K562 (cell line): ENCODE measurements around the gene CAMK1D. TPM values are rescaled to one million over a fixed set of nuclear protein-coding genes. Genes with fewer than 3 reads are reported as not detected.

Source experiments
- ATAC-seq: fragments of 200-7000 bp; cut with Tn5 transposase; 3 replicates; pipeline ENCODE4 v1.9.1; 2020; ENCODE audit warnings: moderate library complexity
- BruUV-seq: library from RNA; stranded (reverse); fragments of 400-500 nt; replicated peaks from 2 replicates; lab custom pipeline; 2021; lab: Mats Ljungman, UMichigan
- CTCF ChIA-PET: fragments of 300-600 bp; formaldehyde crosslinking; extraction: SDS; loops from one replicate; lab custom pipeline; 2021; ENCODE audit warnings: low intra/inter-chr PET ratio; lab: Yijun Ruan, JAX
- POLR2A ChIA-PET: fragments of 300-600, 350-650 bp; sonication (Branson Sonifier 250); formaldehyde crosslinking; extraction: SDS; loops from one replicate; lab custom pipeline; 2021; ENCODE audit warnings: antibody characterized with exemption, inconsistent platforms; lab: Yijun Ruan, JAX
- DNase-seq, 4 experiments: peaks; one replicate each; pipeline versions ENCODE4 v3.0.0 to v3.0.0-alpha.2; 2011 to 2018; ENCODE audit warnings: low spot score in 3 of 4, mixed read lengths in 3 of 4; ENCODE audit errors: extremely low read depth in 1 of 4
- FAIRE-seq: peaks from 2 replicates; lab custom pipeline; 2011; peaks lifted over from hg19 to GRCh38; lab: Jason Lieb, UNC
- H2AFZ ChIP-seq: 2 replicates; pipeline ENCODE4 v1.6.0; 2011; ENCODE audit warnings: low read depth, low read length, control low read depth, inconsistent platforms
- H3K27ac ChIP-seq: fragments of 200-600 bp; 3 replicates; pipeline ENCODE4 v1.8.0; 2011; ENCODE audit warnings: low read depth, mild to moderate bottlenecking, control low read depth, inconsistent platforms, low read length, moderate library complexity, mixed read lengths; ENCODE audit errors: extremely low read depth
- H3K27me3 ChIP-seq, 2 experiments: fragments of 300-600 bp in 1 of 2; 2 replicates in 1 of 2; 3 replicates in 1 of 2; pipeline versions ENCODE4 v1.6.0 to v1.8.0; 2011; ENCODE audit warnings: inconsistent platforms in 2 of 2, low read length in 2 of 2, mild to moderate bottlenecking in 1 of 2, mixed read lengths in 1 of 2, moderate library complexity in 1 of 2; ENCODE audit not compliant: control insufficient read depth in 2 of 2, insufficient read depth in 2 of 2
- H3K36me3 ChIP-seq: fragments of 300-600 bp; 3 replicates; pipeline ENCODE4 v1.8.0; 2011; ENCODE audit warnings: mild to moderate bottlenecking, low read length, inconsistent platforms; ENCODE audit not compliant: control insufficient read depth, insufficient read depth
- H3K4me1 ChIP-seq, 2 experiments: fragments of 200-600 bp in 1 of 2; replicated peaks in 1 of 2; 2 replicates in 1 of 2; 3 replicates in 1 of 2; pipeline versions ENCODE4 v1.5.1 to v1.8.0; 2011; ENCODE audit warnings: inconsistent platforms in 2 of 2, low read length in 2 of 2, mild to moderate bottlenecking in 1 of 2, mixed read lengths in 1 of 2, moderate library complexity in 1 of 2; ENCODE audit not compliant: control insufficient read depth in 2 of 2, insufficient read depth in 2 of 2
- H3K4me2 ChIP-seq: 2 replicates; pipeline ENCODE4 v1.6.1; 2011; ENCODE audit warnings: low read length, control low read depth, inconsistent platforms, mixed read lengths; ENCODE audit not compliant: insufficient read depth
- H3K4me3 ChIP-seq: fragments of 200-600 bp; sonication (generic), shearing (Covaris generic); 2 replicates; pipeline ENCODE4 v1.5.1; 2016; ENCODE audit warnings: control low read depth, inconsistent platforms
- H3K79me2 ChIP-seq: fragments of 200-600 bp; 3 replicates; pipeline ENCODE4 v1.8.0; 2011; ENCODE audit warnings: low read length, inconsistent platforms; ENCODE audit not compliant: control insufficient read depth, insufficient read depth
- H3K9ac ChIP-seq, 2 experiments: 2 replicates each; pipeline versions ENCODE4 v1.6.0 to v1.6.1; 2011; ENCODE audit warnings: low read depth in 2 of 2, low read length in 2 of 2, control low read depth in 1 of 2, inconsistent platforms in 1 of 2, mild to moderate bottlenecking in 1 of 2, mixed read lengths in 1 of 2; ENCODE audit not compliant: insufficient read depth in 1 of 2
- H3K9me1 ChIP-seq: one replicate; pipeline ENCODE4 v1.6.0; 2011; ENCODE audit warnings: inconsistent platforms, mild to moderate bottlenecking, low read length, moderate library complexity; ENCODE audit not compliant: control insufficient read depth, insufficient read depth
- H3K9me3 ChIP-seq: replicated peaks from 2 replicates; pipeline ENCODE4 v1.5.1; 2011; ENCODE audit warnings: low read depth, low read length, inconsistent platforms; ENCODE audit not compliant: control insufficient read depth, insufficient read depth
- H4K20me1 ChIP-seq: replicated peaks from 2 replicates; pipeline ENCODE4 v1.6.1; 2011; ENCODE audit warnings: low read length, inconsistent platforms, mixed read lengths; ENCODE audit not compliant: control insufficient read depth, insufficient read depth
- CCAR2 ChIP-seq: fragments of 200-400 bp; formaldehyde crosslinking; IDR thresholded peaks from 2 replicates; pipeline ENCODE4 v1.6.1; 2017; ENCODE audit warnings: mild to moderate bottlenecking, low read depth, low read length
- FUS ChIP-seq: fragments of 200-400 bp; formaldehyde crosslinking; optimal IDR thresholded peaks from 2 replicates; pipeline ENCODE3; 2017; ENCODE audit warnings: low read depth, low read length
- MIER1 ChIP-seq: fragments of 450-650 bp; IDR thresholded peaks from 2 replicates; pipeline ENCODE4 v1.6.1; 2016; ENCODE audit warnings: antibody characterized with exemption, mild to moderate bottlenecking, low read depth
- NFXL1 ChIP-seq: fragments of 450-650 bp; formaldehyde crosslinking; IDR thresholded peaks from 2 replicates; pipeline ENCODE4 v1.4.0; 2021; ENCODE audit warnings: mild to moderate bottlenecking
- SMAD3 ChIP-seq: fragments of 450-650 bp; formaldehyde crosslinking; conservative IDR thresholded peaks from 2 replicates; pipeline ENCODE4 v1.4.0; 2020; ENCODE audit warnings: mild to moderate bottlenecking
- TCFL5 ChIP-seq: fragments of 250-450 bp; sonication (Bioruptor Pico); conservative IDR thresholded peaks from 2 replicates; pipeline ENCODE4 v1.6.1; 2021; ENCODE audit warnings: mild to moderate bottlenecking, moderate library complexity, matching md5 sums
- TOE1 ChIP-seq, 2 experiments: fragments of 450-650 bp in 1 of 2; sonication (generic) in 1 of 2; formaldehyde crosslinking in 1 of 2; IDR thresholded peaks; 2 replicates each; pipeline versions ENCODE4 v1.7.1 to v1.8.0; 2016 to 2022; ENCODE audit warnings: borderline replicate concordance in 2 of 2, mild to moderate bottlenecking in 2 of 2, antibody characterized with exemption in 1 of 2, inconsistent platforms in 1 of 2, low read depth in 1 of 2, missing genetic modification reagents in 1 of 2, moderate library complexity in 1 of 2
- ZKSCAN1 ChIP-seq: fragments of 150-350 bp; IDR thresholded peaks from 2 replicates; pipeline ENCODE4 v1.6.1; 2016; ENCODE audit warnings: low read depth, low read length
- ZNF224 ChIP-seq: sonication (generic); formaldehyde crosslinking; IDR thresholded peaks from 2 replicates; pipeline ENCODE4 v1.8.0; 2022; ENCODE audit warnings: mild to moderate bottlenecking, missing genetic modification reagents
- ZNF274 ChIP-seq: IDR thresholded peaks from 2 replicates; pipeline ENCODE4 v1.6.1; 2011; ENCODE audit warnings: low read depth, mild to moderate bottlenecking, low read length, moderate library complexity, borderline replicate concordance
- ZNF445 ChIP-seq: fragments of 250-450 bp; sonication (Bioruptor Pico); IDR thresholded peaks from 2 replicates; pipeline ENCODE4 v1.4.0; 2020; ENCODE audit warnings: low read depth, mild to moderate bottlenecking, moderate library complexity
- ZNF696 ChIP-seq: fragments of 250-450 bp; sonication (Bioruptor Pico); conservative IDR thresholded peaks from 2 replicates; pipeline ENCODE4 v1.4.0; 2020; ENCODE audit warnings: mild to moderate bottlenecking, moderate library complexity
- WGBS: fragments of 100-300 bp; shearing (Covaris generic); methylation state at CpG from one replicate; pipeline ENCODE4 v1.1.6; 2016; ENCODE audit warnings: low coverage, mixed read lengths; ENCODE audit not compliant: insufficient coverage; ENCODE audit errors: missing lambda C conversion rate; 5-methylcytosine and 5-hydroxymethylcytosine counted together
- in situ Hi-C: fragments of 300-500 bp; cut with MboI; formaldehyde crosslinking; loops from 4 replicates; pipeline ENCODE4 v1.15.0; 2018; ENCODE audit warnings: inconsistent platforms, mixed read lengths
- intact Hi-C: fragments of 100-400 bp; cut with micrococcal nuclease; formaldehyde crosslinking; loops from 2 replicates; pipeline ENCODE4 v1.14.2; 2022
- polyA plus RNA-seq, 8 experiments: library from polyadenylated mRNA; depleted of rRNA in 4 of 8; stranded (reverse) in 5 of 8; unstranded in 3 of 8; fragments of >200 nt; fragmentation: Nextera tagmentation in 2 of 8; fragmentation: Illumina TruSeq in 1 of 8; extraction: Ambion mirVana in 2 of 8; extraction: Trizol in 1 of 8; gene quantifications; 2 replicates each; pipeline versions ENCODE4 v1.2.1 to v1.2.3, GENCODE V29; 2011 to 2014; ENCODE audit warnings: inconsistent platforms in 1 of 8, missing spikeins in 1 of 8
- total RNA-seq, 7 experiments: library from RNA; depleted of rRNA in 6 of 7; stranded (reverse); fragments of >200 nt in 6 of 7; fragmentation: Illumina TruSeq in 2 of 7; extraction: Trizol in 2 of 7; gene quantifications; 2 replicates each; pipeline versions ENCODE4 v1.2.1 to v1.2.3, GENCODE V29; 2011 to 2021; ENCODE audit warnings: low replicate concordance in 1 of 7
- TF ChIP-seq, protein P1 (sequence below): fragments of 450-650 bp; formaldehyde crosslinking; IDR thresholded peaks from 2 replicates; pipeline ENCODE4 v1.4.0; 2022; ENCODE audit warnings: missing genetic modification characterization
- TF ChIP-seq, protein P2 (sequence below): fragments of 450-650 bp; IDR thresholded peaks from 2 replicates; pipeline ENCODE4 v1.6.1; 2017; ENCODE audit warnings: antibody characterized with exemption
- TF ChIP-seq, protein P3 (sequence below): fragments of 250-450 bp; sonication (Bioruptor Pico); IDR thresholded peaks from 2 replicates; pipeline ENCODE4 v1.8.0; 2021; ENCODE audit warnings: moderate library complexity, mild to moderate bottlenecking, inconsistent platforms
- TF ChIP-seq, protein P4 (sequence below): IDR thresholded peaks from 2 replicates; pipeline ENCODE4 v1.6.1; 2011; ENCODE audit not compliant: insufficient read length; ENCODE audit errors: extremely low read depth
- TF ChIP-seq, protein P5 (sequence below): sonication (generic); formaldehyde crosslinking; IDR thresholded peaks from 2 replicates; pipeline ENCODE4 v1.9.0; 2022; ENCODE audit warnings: mild to moderate bottlenecking, missing genetic modification reagents

CAMK1D gene
- total and polyA plus RNA-seq, 9 of the 15 experiments (the other 6 are each of a cell fraction or from before 2014, with no cell fraction given): 0.12 to 0.24 (median 0.20) TPM; not detected in 5

DNA sequence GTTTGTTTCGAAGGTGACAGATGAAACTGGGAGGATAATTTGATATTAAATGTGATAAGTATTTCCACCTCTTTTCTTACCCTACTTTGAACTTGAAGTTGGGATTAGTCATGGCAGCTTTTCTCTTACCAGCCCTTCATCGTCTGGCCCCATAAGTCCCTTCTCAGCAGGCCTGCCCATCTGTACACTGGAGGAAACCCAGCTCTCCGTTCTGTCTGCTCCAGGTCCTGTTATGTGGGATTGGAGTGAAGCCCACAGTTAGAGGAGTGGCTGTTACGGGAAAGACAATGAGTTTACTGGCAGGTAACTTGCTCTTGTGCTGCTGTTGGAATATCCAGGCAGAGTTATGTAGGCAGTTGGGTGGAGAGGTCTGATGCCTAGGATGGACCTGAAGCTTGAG, 127.3 kb downstream of the CAMK1D start:
- H3K27ac ChIP-seq: no peak overlapping the region
- no peak overlapping the region for H3K4me2 ChIP-seq
- H3K79me2 ChIP-seq: no peaks in the 10 kb centered on the region
- CTCF ChIA-PET: no interaction called here
- no peak overlapping the region for H2AFZ ChIP-seq
- POLR2A ChIA-PET: interaction anchor here (0.6 to 0.9 kb wide), 2 partner anchors 146 to 255 kb away, joined by 3 to 4 read pairs; no protein-coding TSS in a partner anchor
- intact Hi-C loops (no loop called here), in situ Hi-C loops (no loop called here)
- no TSS peak for BruUV-seq
- H3K9me1 ChIP-seq: no peaks in the 10 kb centered on the region
- no peaks in the 10 kb centered on the region for H3K36me3 ChIP-seq
- no peak for ATAC-seq
- no peaks in the 10 kb centered on the region for H3K4me1 ChIP-seq
- no peaks in the 10 kb centered on the region for H3K9me3 ChIP-seq
- H3K9ac ChIP-seq: no peak overlapping the region
- no peak overlapping the region for H3K4me3 ChIP-seq
- WGBS: 2% methylated on average over 4 of the region's 4 CpGs
- H3K27me3 ChIP-seq: peaks cover 8 to 55% of the 10 kb centered on the region in 2 experiments
- no peak for DNase-seq
- no peak for FAIRE-seq
- no peaks in the 10 kb centered on the region for H4K20me1 ChIP-seq
- TF ChIP-seq ZKSCAN1: no peak
- TF ChIP-seq TCFL5 (CRISPR knock-in tag): no peak
- TF ChIP-seq FUS: no peak
- TF ChIP-seq, protein P1, sequence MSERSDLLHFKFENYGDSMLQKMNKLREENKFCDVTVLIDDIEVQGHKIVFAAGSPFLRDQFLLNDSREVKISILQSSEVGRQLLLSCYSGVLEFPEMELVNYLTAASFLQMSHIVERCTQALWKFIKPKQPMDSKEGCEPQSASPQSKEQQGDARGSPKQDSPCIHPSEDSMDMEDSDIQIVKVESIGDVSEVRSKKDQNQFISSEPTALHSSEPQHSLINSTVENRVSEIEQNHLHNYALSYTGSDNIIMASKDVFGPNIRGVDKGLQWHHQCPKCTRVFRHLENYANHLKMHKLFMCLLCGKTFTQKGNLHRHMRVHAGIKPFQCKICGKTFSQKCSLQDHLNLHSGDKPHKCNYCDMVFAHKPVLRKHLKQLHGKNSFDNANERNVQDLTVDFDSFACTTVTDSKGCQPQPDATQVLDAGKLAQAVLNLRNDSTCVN (CRISPR knock-in tag): no peak
- TF ChIP-seq MIER1: no peak
- TF ChIP-seq, protein P2, sequence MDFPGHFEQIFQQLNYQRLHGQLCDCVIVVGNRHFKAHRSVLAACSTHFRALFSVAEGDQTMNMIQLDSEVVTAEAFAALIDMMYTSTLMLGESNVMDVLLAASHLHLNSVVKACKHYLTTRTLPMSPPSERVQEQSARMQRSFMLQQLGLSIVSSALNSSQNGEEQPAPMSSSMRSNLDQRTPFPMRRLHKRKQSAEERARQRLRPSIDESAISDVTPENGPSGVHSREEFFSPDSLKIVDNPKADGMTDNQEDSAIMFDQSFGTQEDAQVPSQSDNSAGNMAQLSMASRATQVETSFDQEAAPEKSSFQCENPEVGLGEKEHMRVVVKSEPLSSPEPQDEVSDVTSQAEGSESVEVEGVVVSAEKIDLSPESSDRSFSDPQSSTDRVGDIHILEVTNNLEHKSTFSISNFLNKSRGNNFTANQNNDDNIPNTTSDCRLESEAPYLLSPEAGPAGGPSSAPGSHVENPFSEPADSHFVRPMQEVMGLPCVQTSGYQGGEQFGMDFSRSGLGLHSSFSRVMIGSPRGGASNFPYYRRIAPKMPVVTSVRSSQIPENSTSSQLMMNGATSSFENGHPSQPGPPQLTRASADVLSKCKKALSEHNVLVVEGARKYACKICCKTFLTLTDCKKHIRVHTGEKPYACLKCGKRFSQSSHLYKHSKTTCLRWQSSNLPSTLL: no peak
- TF ChIP-seq ZNF224 (CRISPR knock-in tag): no peak
- no peak for TF ChIP-seq ZNF445 (CRISPR knock-in tag)
- TF ChIP-seq, protein P3, sequence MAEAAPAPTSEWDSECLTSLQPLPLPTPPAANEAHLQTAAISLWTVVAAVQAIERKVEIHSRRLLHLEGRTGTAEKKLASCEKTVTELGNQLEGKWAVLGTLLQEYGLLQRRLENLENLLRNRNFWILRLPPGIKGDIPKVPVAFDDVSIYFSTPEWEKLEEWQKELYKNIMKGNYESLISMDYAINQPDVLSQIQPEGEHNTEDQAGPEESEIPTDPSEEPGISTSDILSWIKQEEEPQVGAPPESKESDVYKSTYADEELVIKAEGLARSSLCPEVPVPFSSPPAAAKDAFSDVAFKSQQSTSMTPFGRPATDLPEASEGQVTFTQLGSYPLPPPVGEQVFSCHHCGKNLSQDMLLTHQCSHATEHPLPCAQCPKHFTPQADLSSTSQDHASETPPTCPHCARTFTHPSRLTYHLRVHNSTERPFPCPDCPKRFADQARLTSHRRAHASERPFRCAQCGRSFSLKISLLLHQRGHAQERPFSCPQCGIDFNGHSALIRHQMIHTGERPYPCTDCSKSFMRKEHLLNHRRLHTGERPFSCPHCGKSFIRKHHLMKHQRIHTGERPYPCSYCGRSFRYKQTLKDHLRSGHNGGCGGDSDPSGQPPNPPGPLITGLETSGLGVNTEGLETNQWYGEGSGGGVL (CRISPR knock-in tag): no peak
- TF ChIP-seq SMAD3: no peak
- TF ChIP-seq, protein P4, sequence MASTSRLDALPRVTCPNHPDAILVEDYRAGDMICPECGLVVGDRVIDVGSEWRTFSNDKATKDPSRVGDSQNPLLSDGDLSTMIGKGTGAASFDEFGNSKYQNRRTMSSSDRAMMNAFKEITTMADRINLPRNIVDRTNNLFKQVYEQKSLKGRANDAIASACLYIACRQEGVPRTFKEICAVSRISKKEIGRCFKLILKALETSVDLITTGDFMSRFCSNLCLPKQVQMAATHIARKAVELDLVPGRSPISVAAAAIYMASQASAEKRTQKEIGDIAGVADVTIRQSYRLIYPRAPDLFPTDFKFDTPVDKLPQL: no peak
- TF ChIP-seq NFXL1 (CRISPR knock-in tag): no peak
- TF ChIP-seq CCAR2: no peak
- no peak for TF ChIP-seq TOE1 (IDR thresholded peaks at IDR 0.05; ENCODE audit: borderline replicate concordance)
- no peak for TF ChIP-seq TOE1 (CRISPR knock-in tag; IDR thresholded peaks at IDR 0.05; ENCODE audit: borderline replicate concordance, low read depth)
- TF ChIP-seq ZNF696: no peak
- TF ChIP-seq, protein P5, sequence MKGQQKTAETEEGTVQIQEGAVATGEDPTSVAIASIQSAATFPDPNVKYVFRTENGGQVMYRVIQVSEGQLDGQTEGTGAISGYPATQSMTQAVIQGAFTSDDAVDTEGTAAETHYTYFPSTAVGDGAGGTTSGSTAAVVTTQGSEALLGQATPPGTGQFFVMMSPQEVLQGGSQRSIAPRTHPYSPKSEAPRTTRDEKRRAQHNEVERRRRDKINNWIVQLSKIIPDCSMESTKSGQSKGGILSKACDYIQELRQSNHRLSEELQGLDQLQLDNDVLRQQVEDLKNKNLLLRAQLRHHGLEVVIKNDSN (CRISPR knock-in tag): no peak
- TF ChIP-seq ZNF274: no peak
